Activated naive CD4-positive, alpha-beta T cell treated with anti-CD3 and anti-CD28 coated beads for 36 hours (primary cell): ENCODE data around the gene FRMD5. TPM values are rescaled to one million over a fixed set of nuclear protein-coding genes. Genes with fewer than 3 reads are reported as not detected.
"Not testable (repeated sequence)": the region's sequence is repeated elsewhere in the genome, so short reads cannot be mapped to it uniquely, and the experiment has no call there.

Source experiments
- CTCF ChIA-PET: fragments of 350-600 bp; sonication (Branson Sonifier 250); formaldehyde crosslinking; loops from one replicate; lab custom pipeline; 2021; ENCODE audit warnings: antibody characterized with exemption; lab: Charles Lee
- DNase-seq: peaks from one replicate; pipeline ENCODE4 v3.0.0-alpha.2; 2020
- H3K27ac Mint-ChIP-seq: one replicate; pipeline ENCODE4 v1.8.0; 2021; ENCODE audit warnings: mild to moderate bottlenecking, mixed read lengths
- H3K27me3 Mint-ChIP-seq: one replicate; pipeline ENCODE4 v1.8.0; 2021; ENCODE audit warnings: low read depth, mixed read lengths
- H3K36me3 Mint-ChIP-seq: one replicate; pipeline ENCODE4 v1.8.0; 2021; ENCODE audit warnings: low read depth, mixed read lengths
- H3K4me1 Mint-ChIP-seq: one replicate; pipeline ENCODE4 v1.8.0; 2021; ENCODE audit warnings: low read depth, mixed read lengths
- H3K4me3 Mint-ChIP-seq: one replicate; pipeline ENCODE4 v1.8.0; 2021; ENCODE audit warnings: mild to moderate bottlenecking, moderate library complexity, mixed read lengths
- H3K9me3 Mint-ChIP-seq: one replicate; pipeline ENCODE4 v1.8.0; 2021; ENCODE audit warnings: mixed read lengths
- intact Hi-C: fragments of 100-400 bp; cut with micrococcal nuclease; formaldehyde crosslinking; loops from one replicate; pipeline ENCODE4 v1.15.1; 2023
- total RNA-seq, 2 experiments: library from RNA; stranded (reverse); gene quantifications; one replicate each; pipeline ENCODE4 v1.2.3, GENCODE V29; 2021

The FRMD5 gene
- total RNA-seq, 2 experiments from 2014 or later = 0.37 to 0.50 TPM

DNA sequence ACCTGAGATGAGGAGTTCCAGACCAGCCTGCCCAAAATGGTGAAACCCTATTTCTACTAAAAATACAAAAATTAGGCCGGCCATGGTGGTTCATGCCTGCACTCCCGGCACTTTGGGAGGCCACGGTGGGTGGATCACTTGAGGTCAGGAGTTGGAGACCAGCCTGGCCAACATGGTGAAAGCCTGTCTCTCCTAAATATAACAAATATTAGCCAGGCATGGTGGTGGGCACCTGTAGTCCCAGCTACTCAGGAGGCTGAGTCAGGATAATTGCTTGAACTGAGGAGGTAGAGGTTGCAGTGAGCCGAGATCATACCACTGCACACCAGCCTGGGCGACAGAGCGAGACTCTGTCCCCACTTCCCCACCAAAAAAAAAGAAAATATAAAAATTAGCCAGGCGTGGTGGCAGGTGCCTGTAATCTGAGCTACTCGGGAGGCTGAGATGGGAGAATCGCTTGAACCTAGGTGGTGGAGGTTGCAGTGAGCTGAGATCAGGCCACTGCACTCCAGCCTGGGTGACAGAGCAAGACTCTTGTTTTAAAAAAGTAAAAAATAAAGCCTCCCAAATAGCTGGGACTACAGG, 364.3 kb downstream of the FRMD5 start:
- Mint-ChIP-seq H3K36me3 (peaks cover 47% of the 10 kb centered on the region), H3K4me1 (peaks cover 37% of the 10 kb centered on the region)
- intact Hi-C loops, H3K27me3 Mint-ChIP-seq, H3K9me3 Mint-ChIP-seq, H3K27ac Mint-ChIP-seq, DNase-seq, H3K4me3 Mint-ChIP-seq: not testable (repeated sequence)
- CTCF ChIA-PET = interaction anchor here (0.6 kb wide), 3 partner anchors 11 to 430 kb away, joined by 3 read pairs; no protein-coding TSS in a partner anchor

DNA sequence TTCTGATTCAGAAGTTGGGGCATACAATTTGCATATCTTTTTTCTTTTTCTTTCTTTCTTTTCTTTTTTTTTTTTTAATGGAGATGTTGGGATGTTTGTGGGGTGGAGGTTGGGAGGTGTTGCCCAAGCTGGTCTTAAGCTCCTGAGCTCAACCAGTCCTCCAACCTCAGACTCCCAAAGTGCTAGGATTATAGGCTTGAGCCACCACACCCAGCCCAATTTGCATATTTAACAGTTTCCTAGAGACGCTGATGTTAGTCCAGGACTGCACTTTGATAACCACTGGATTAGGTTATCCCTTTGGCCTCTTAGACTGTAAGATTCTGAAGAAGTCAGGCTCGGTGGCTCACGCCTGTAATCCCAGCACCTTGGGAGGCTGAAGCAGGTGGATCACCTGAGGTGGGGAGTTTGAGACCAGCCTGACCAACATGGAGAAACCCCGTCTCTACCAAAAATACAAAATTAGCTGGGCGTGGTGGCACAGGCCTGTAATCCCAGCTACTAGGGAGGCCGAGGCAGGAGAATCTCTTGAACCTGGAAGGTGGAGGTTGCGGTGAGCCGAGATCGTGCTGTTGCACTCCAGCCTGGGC, 365.0 kb downstream of the FRMD5 start:
- H3K9me3 Mint-ChIP-seq, DNase-seq, H3K27me3 Mint-ChIP-seq: not testable (repeated sequence)
- CTCF ChIA-PET = interaction anchor here (0.6 kb wide), 1 partner anchor 11 kb away, joined by 3 read pairs; no protein-coding TSS in a partner anchor
- intact Hi-C loops = loop anchor here (5.0 to 10.0 kb wide), 4 partner anchors 365 to 1575 kb away; partner anchors contain the start of genes B2M, FRMD5 and PATL2
- H3K36me3 Mint-ChIP-seq = peaks cover 43% of the 10 kb centered on the region
- peak overlapping the region; percentile 13 for H3K27ac Mint-ChIP-seq
- H3K4me3 Mint-ChIP-seq = peak overlapping the region; percentile 29
- peaks cover 38% of the 10 kb centered on the region for H3K4me1 Mint-ChIP-seq

DNA sequence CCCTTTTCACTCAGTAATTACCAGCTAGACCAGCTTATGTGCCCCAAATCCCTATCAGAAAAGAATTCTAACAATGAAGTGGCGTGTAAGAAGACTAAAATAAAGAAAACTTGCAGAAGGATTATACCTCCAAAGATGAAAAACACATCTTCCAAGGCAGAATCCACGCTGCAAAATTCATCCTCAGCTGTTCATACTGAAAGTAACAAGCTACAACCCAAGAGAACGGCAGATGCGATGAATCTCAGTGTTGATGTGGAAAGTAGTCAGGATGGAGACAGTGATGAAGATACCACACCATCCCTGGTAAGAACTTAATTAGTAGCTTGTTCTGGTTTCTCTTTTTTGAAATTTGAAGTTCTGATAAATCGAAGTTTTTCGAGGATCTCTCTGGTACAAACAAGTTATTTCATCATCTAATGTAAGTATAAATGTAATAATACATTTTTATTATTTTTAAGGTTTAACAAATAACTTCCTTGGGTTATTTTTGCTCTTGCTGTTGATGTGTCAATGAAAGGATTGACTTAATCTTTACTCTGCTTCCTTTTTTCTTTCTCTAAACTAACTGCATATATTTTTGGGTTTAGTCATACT, 366.9 kb downstream of the FRMD5 start:
- peaks cover 46% of the 10 kb centered on the region for H3K4me1 Mint-ChIP-seq
- CTCF ChIA-PET = interaction anchor here (0.6 to 2.1 kb wide), 4 partner anchors 16 to 305 kb away, joined by 3 to 6 read pairs (median 4); partner anchors contain the start of gene ELL3
- H3K27me3 Mint-ChIP-seq = no peaks in the 10 kb centered on the region
- intact Hi-C loops = loop anchor here (1.0 to 10.0 kb wide), 5 partner anchors 78 to 1577 kb away; partner anchors contain the start of genes B2M, FRMD5 and PATL2
- DNase-seq = peak; percentile 64
- peaks cover 42% of the 10 kb centered on the region for H3K36me3 Mint-ChIP-seq
- H3K4me3 Mint-ChIP-seq = peak overlapping the region; percentile 95
- H3K27ac Mint-ChIP-seq = peak overlapping the region; percentile 98
- H3K9me3 Mint-ChIP-seq = peaks cover 2% of the 10 kb centered on the region

DNA sequence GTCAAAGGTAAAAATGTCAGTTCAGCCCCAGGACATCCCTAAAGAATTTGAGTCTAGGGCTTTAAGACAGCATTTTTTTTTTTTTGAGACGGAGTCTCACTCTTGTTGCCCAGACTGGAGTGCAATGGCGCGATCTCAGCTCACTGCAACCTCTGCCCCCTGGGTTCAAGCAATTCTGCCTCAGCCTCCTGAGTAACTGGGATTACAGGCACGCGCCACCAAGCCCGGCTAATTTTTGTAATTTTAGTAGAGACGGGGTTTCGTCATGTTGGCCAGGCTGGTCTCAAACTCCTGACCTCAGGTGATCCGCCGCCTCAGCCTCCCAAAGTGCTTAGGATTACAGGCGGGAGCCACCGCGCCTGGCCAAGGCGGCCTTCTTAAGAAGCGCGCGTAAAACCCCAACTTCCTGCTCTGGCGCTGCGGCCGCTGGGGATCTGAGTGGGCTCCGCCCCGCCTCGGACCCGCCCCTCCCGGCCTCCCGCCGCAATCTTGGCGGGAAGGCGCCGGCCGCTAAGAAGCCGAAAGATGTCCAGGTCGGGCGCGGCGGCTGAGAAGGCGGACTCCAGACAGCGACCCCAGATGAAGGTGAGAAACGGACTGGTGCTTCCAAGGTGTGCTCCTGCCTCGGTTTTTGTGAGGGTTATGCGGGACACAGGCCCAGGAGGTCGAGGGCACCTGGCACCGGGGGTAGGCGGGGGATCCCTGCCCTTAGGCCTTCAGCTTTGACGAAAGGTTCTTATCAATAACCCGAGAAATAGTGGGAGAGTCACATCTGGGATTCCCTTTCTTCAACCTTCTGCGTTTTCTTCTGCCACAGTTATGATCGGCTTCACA, 368.3 kb downstream of the FRMD5 start, which contains the start of gene WDR76:
Gene WDR76 (plus strand): TSS at position 495 of the 834 bp plus-strand sequence. CDS start 31 bp downstream, at position 526.
- H3K9me3 Mint-ChIP-seq = peaks cover 2% of the 10 kb centered on the region
- peak within 1 kb of the TSS; percentile 98 for H3K27ac Mint-ChIP-seq
- intact Hi-C loops = loop anchor here (1.0 to 10.0 kb wide), 6 partner anchors 49 to 1578 kb away; partner anchors contain the start of genes B2M, EIF3J, FRMD5 and PATL2
- peaks cover 52% of the 10 kb centered on the region for H3K4me1 Mint-ChIP-seq
- CTCF ChIA-PET = interaction anchor here (1.0 to 2.1 kb wide), 5 partner anchors 17 to 77 kb away, joined by 3 to 6 read pairs (median 4); partner anchors contain the start of gene ELL3
- peak within 1 kb of the TSS; percentile 95 for H3K4me3 Mint-ChIP-seq
- H3K27me3 Mint-ChIP-seq = no peaks in the 10 kb centered on the region
- peak; percentile 89 for DNase-seq
- H3K36me3 Mint-ChIP-seq = peaks cover 34% of the 10 kb centered on the region

DNA sequence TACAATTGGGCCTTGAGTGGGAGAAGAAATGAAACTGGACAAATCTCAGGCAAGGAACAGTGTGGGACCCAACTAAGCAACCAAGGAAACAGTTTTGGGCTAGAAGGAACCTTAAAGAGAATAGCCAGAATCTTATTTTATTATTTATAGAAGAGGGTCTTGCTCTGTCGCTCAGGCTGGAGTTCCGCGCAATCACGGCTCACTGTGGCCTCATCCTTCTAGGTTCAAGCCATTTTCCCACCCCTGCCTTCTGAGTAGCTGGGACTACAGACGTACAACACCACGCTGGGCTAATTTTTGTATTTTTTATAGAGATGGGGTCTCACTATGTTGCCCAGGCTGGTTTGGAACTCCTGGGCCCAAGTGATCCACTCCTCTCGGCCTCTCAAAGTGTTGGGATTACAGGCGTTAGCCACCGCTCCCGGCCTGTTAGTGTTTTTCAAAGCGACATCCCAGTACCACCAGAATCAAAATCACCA, 369.0 kb downstream of the FRMD5 start:
- intact Hi-C loops = loop anchor here (1.0 to 10.0 kb wide), 6 partner anchors 49 to 1579 kb away; partner anchors contain the start of genes B2M, EIF3J, FRMD5 and PATL2
- peaks cover 55% of the 10 kb centered on the region for H3K4me1 Mint-ChIP-seq
- H3K4me3 Mint-ChIP-seq = peak overlapping the region; percentile 95
- CTCF ChIA-PET = interaction anchor here (1.0 kb wide), 1 partner anchor 76 kb away, joined by 3 read pairs; no protein-coding TSS in a partner anchor
- H3K27me3 Mint-ChIP-seq = no peaks in the 10 kb centered on the region
- H3K27ac Mint-ChIP-seq = peak overlapping the region; percentile 98
- no peak for DNase-seq
- H3K9me3 Mint-ChIP-seq = peaks cover 2% of the 10 kb centered on the region
- peaks cover 37% of the 10 kb centered on the region for H3K36me3 Mint-ChIP-seq

DNA sequence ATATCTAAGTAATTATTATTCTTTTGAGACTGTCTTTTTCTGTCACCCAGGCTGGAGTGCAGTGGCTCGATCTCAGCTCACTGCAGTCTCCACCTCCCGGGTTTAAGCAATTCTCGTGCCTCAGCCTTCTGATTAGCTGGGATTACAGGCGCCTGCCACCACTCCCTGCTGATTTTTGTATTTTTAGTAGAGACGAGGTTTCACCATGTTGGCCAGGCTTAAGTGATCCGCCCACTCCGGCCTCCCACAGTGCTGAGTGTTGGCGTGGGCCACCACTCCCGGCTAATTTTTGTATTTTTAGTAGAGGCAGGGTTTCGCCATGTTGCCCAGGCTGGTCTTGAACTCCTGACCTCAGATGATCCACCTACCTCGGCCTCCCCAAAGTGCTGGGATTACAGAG, 369.8 kb downstream of the FRMD5 start:
- CTCF ChIA-PET = interaction anchor here (0.6 to 1.2 kb wide), 3 partner anchors 37 to 887 kb away, joined by 3 read pairs; no protein-coding TSS in a partner anchor
- not testable (repeated sequence) for H3K27me3 Mint-ChIP-seq, DNase-seq, H3K9me3 Mint-ChIP-seq
- Mint-ChIP-seq H3K27ac (peak overlapping the region; percentile 98), H3K36me3 (peaks cover 36% of the 10 kb centered on the region), H3K4me3 (peak overlapping the region; percentile 98), H3K4me1 (peaks cover 56% of the 10 kb centered on the region)
- intact Hi-C loops = loop anchor here (5.0 to 10.0 kb wide), 4 partner anchors 369 to 1579 kb away; partner anchors contain the start of genes B2M, FRMD5 and PATL2

DNA sequence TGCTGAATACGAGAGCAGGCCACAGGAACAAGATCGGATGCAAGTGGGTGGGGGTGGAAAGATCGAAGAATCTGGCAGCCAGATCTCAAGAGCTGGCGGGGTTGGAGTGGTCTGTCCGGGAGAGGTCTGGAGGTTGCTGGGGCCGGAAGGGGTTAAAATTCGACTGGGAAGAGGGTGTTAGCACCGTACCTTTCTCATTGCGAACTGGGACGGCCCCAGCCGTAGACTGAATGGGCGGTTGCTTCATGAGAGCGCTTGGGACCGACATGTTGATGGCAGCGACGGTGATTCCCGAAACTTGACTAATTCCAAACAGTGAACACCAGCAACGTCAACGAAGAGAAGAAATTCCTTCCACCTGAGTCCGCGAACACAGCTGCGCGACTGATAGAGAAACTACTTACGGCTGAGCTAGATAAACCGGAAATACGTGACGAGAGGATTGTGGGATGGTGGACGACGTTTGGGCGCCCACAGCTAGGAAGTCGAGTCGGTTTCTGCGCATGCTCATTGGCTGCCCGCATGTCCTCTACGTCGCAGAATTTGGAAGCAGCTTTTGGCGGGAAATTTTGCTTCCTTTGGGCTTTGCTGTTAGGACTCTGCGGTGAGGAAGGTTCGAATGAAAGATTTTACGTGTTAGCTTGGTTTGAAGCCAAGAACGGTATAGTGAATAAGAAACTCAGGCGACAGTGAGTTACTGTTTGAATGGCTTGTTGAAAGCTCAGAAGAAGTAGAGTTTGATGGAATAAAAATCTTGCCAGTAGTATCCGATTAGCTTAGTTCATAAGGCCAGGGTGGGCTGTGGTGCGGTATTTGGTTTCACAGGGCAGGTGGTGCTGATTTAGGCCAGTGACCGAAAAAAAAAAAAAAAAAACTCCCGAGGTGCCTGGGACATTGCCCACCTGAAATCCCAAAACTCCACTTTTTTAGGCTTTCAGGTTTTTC, 370.5 kb downstream of the FRMD5 start, which contains the start of gene MFAP1:
Gene MFAP1 (minus strand): TSS at position 389 of the 945 bp plus-strand sequence. CDS start 121 bp downstream, at position 268.
- DNase-seq = peak; percentile 96
- Mint-ChIP-seq H3K27me3 (no peaks in the 10 kb centered on the region), H3K36me3 (peaks cover 31% of the 10 kb centered on the region), H3K4me1 (peaks cover 52% of the 10 kb centered on the region), H3K9me3 (peaks cover 2% of the 10 kb centered on the region), H3K4me3 (peak within 1 kb of the TSS; percentile 98), H3K27ac (peak within 1 kb of the TSS; percentile 98)
- CTCF ChIA-PET = interaction anchor here (0.6 to 1.2 kb wide), 6 partner anchors 22 to 888 kb away, joined by 3 read pairs; partner anchors contain the start of gene ELL3
- intact Hi-C loops = loop anchor here (1.0 to 10.0 kb wide), 9 partner anchors 24 to 1580 kb away; partner anchors contain the start of genes B2M, CTDSPL2, FRMD5 and GOLM2

DNA sequence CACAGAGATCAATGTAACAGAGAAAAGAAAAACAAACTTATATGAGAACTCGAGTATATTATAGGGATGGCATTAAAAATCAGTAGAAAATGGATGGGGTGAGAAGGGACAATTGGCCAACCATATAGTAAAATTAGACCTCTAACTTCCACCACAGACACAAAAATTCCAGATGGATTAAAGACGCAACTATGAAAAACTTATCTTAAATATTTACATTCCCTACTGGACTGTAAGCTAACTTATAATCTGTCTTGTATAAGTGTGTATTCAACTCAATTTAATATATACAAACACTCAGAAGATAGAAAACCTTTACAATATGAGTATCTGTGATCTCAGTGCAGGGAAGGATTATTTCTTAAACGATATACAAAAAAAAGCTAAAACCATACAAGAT, 373.6 kb downstream of the FRMD5 start:
- Mint-ChIP-seq H3K27ac (no peak overlapping the region), H3K27me3 (no peaks in the 10 kb centered on the region), H3K4me3 (no peak overlapping the region), H3K9me3 (peaks cover 2% of the 10 kb centered on the region), H3K36me3 (peaks cover 19% of the 10 kb centered on the region), H3K4me1 (peaks cover 51% of the 10 kb centered on the region)
- CTCF ChIA-PET = interaction anchor here (0.7 kb wide), 1 partner anchor 84 kb away, joined by 4 read pairs; no protein-coding TSS in a partner anchor
- DNase-seq = no peak
- intact Hi-C loops = loop anchor here (10.0 kb wide), 3 partner anchors 373 to 1583 kb away; partner anchors contain the start of genes B2M, FRMD5 and PATL2
